H1 (cell line): ENCODE data around the gene SPRR2F. TPM values are rescaled to one million over a fixed set of nuclear protein-coding genes. Genes with fewer than 3 reads are reported as not detected.

Experiments
- ASH2L ChIP-seq: fragments of 200-600, 300-600 bp; sonication (generic); IDR thresholded peaks from one replicate; pipeline ENCODE4 v1.7.1; 2017; ENCODE audit warnings: low read length
- BCL11A ChIP-seq, 2 experiments: IDR thresholded peaks; one replicate each; pipeline ENCODE4 v1.6.1; 2011; ENCODE audit warnings: low read depth in 2 of 2, low read length in 2 of 2, mild to moderate bottlenecking in 2 of 2
- BRCA1 ChIP-seq: IDR thresholded peaks from 2 replicates; pipeline ENCODE4 v1.6.1; 2012; ENCODE audit warnings: low read depth, low read length, improper control_type of control experiment
- CBX5 ChIP-seq: fragments of 300-800, 300-1000 bp; sonication (generic); IDR thresholded peaks from 2 replicates; pipeline ENCODE4 v1.7.1; 2016; ENCODE audit warnings: antibody characterized with exemption, low read length, low read depth
- CEBPB ChIP-seq: IDR thresholded peaks from 2 replicates; pipeline ENCODE4 v1.6.1; 2012; ENCODE audit warnings: low read depth, low read length
- EGR1 ChIP-seq: IDR thresholded peaks from 2 replicates; pipeline ENCODE4 v1.6.1; 2011; ENCODE audit warnings: low read depth, low read length, borderline replicate concordance
- EP300 ChIP-seq, 2 experiments: IDR thresholded peaks; 1 replicate in 1 of 2; 2 replicates in 1 of 2; pipeline ENCODE4 v1.6.1; 2011 to 2012; ENCODE audit warnings: low read depth in 2 of 2, low read length in 2 of 2, mild to moderate bottlenecking in 2 of 2, borderline replicate concordance in 1 of 2, inconsistent platforms in 1 of 2, moderate library complexity in 1 of 2
- HDAC2 ChIP-seq, 2 experiments: fragments of 300-600 bp in 1 of 2; sonication (generic) in 1 of 2; IDR thresholded peaks; 2 replicates each; pipeline ENCODE4 v1.6.1; 2011 to 2012; ENCODE audit warnings: low read depth in 2 of 2, low read length in 2 of 2, mild to moderate bottlenecking in 2 of 2, moderate library complexity in 2 of 2, borderline replicate concordance in 1 of 2, inconsistent platforms in 1 of 2
- JUND ChIP-seq: IDR thresholded peaks from 2 replicates; pipeline ENCODE4 v1.6.1; 2011; ENCODE audit warnings: mild to moderate bottlenecking, improper control_type of control experiment, low read length
- MAX ChIP-seq: IDR thresholded peaks from 2 replicates; pipeline ENCODE4 v1.6.1; 2012; ENCODE audit warnings: inconsistent platforms
- NANOG ChIP-seq: IDR thresholded peaks from 2 replicates; pipeline ENCODE4 v1.6.1; 2011; ENCODE audit warnings: low read length, low read depth, mild to moderate bottlenecking, inconsistent platforms; ENCODE audit not compliant: insufficient read depth, poor library complexity, severe bottlenecking
- PHF8 ChIP-seq: fragments of 200-600 bp; sonication (generic); conservative IDR thresholded peaks from 2 replicates; pipeline ENCODE4 v1.7.1; 2012; ENCODE audit warnings: low read depth, mild to moderate bottlenecking, inconsistent platforms, low read length, moderate library complexity
- POLR2A ChIP-seq, 2 experiments: IDR thresholded peaks; 1 replicate in 1 of 2; 2 replicates in 1 of 2; pipeline ENCODE4 v1.6.1; 2011; ENCODE audit warnings: low read depth in 2 of 2, low read length in 2 of 2, mild to moderate bottlenecking in 2 of 2; ENCODE audit errors: control extremely low read depth in 1 of 2
- RBBP5 ChIP-seq: IDR thresholded peaks from 2 replicates; pipeline ENCODE4 v1.7.1; 2012; ENCODE audit warnings: low read depth, mild to moderate bottlenecking, inconsistent platforms, low read length, moderate library complexity, borderline replicate concordance
- SIN3A ChIP-seq, 2 experiments: IDR thresholded peaks in 1 of 2; conservative IDR thresholded peaks in 1 of 2; 2 replicates each; pipeline ENCODE4 v1.6.1; 2011 to 2012; ENCODE audit warnings: low read length in 2 of 2, improper control_type of control experiment in 1 of 2, low read depth in 1 of 2, mild to moderate bottlenecking in 1 of 2
- SIX5 ChIP-seq: IDR thresholded peaks from 2 replicates; pipeline ENCODE4 v1.6.1; 2011; ENCODE audit warnings: mild to moderate bottlenecking, low read depth, low read length
- SP1 ChIP-seq: IDR thresholded peaks from 2 replicates; pipeline ENCODE4 v1.6.1; 2011; ENCODE audit warnings: low read depth, low read length
- TAF1 ChIP-seq: IDR thresholded peaks from 2 replicates; pipeline ENCODE4 v1.6.1; 2011; ENCODE audit warnings: mild to moderate bottlenecking, low read depth, low read length
- TCF12 ChIP-seq: IDR thresholded peaks from 2 replicates; pipeline ENCODE4 v1.6.1; 2011; ENCODE audit warnings: low read depth, mild to moderate bottlenecking, low read length
- TEAD4 ChIP-seq: IDR thresholded peaks from 2 replicates; pipeline ENCODE4 v1.6.1; 2012; ENCODE audit warnings: low read depth, low read length, inconsistent platforms, mixed read lengths
- YY1 ChIP-seq: IDR thresholded peaks from 2 replicates; pipeline ENCODE4 v1.6.1; 2011; ENCODE audit warnings: low read depth, mild to moderate bottlenecking, low read length
- polyA plus RNA-seq, 7 experiments: library from polyadenylated mRNA; depleted of rRNA in 3 of 7; stranded (reverse) in 5 of 7; unstranded in 2 of 7; fragments of >200 nt in 5 of 7; fragments of 200-250 nt in 2 of 7; gene quantifications; 1 replicate in 5 of 7; 2 replicates in 1 of 7; 4 replicates in 1 of 7; pipeline versions ENCODE4 v1.2.1 to v1.2.3, GENCODE V29; 2011 to 2013; ENCODE audit warnings: missing spikeins in 2 of 7, mixed read lengths in 2 of 7
- total RNA-seq: library from RNA; stranded (reverse); fragmentation: NEBNext Ultra II Directional; extraction: Animal tissue kit (Norgen Biotek cat#: 25700); gene quantifications from 2 replicates; pipeline ENCODE4 v1.2.1, GENCODE V29; 2021

The SPRR2F gene
- total and polyA plus RNA-seq, 2 of the 8 experiments (the other 6 are each of a cell fraction or from before 2014, with no cell fraction given): 0.50 to 1.1 TPM

- 0 out of 2 replicates have a peak, but pooled peaks have one; percentile 52 for TF ChIP-seq TAF1
- TF ChIP-seq PHF8: no peak
- TF ChIP-seq MAX: peak; percentile 36; the same call in 1 of the 2 replicates
- TF ChIP-seq CBX5: no peak
- TF ChIP-seq EP300 (IDR thresholded peaks at IDR 0.05; ENCODE audit: borderline replicate concordance in 1 of 2, low read depth in 2 of 2, low read length in 2 of 2): peak; percentile 4 to 75; a peak in 2 of 3 replicates
- peak in 1 of 2 experiments; percentile 11 for TF ChIP-seq BCL11A (IDR thresholded peaks at IDR 0.05; ENCODE audit: low read depth in 2 of 2, low read length in 2 of 2)
- 0 out of 2 replicates have a peak, but pooled peaks have one; percentile 37 for TF ChIP-seq YY1
- no peak for TF ChIP-seq BRCA1
- TF ChIP-seq TEAD4: 0 out of 2 replicates have a peak, but pooled peaks have one; percentile 42
- peak; percentile 36 for TF ChIP-seq NANOG
- no peak for TF ChIP-seq CEBPB
- TF ChIP-seq JUND: no peak
- peak; percentile 95 for TF ChIP-seq TCF12
- no peak for TF ChIP-seq SIN3A (conservative IDR thresholded peaks at IDR 0.05 in 1 of 2, IDR thresholded peaks at IDR 0.05 in 1 of 2; ENCODE audit: low read depth in 1 of 2, low read length in 2 of 2)
- TF ChIP-seq SIX5: 0 out of 2 replicates have a peak, but pooled peaks have one; percentile 10
- peak; percentile 77; the same call in 1 of the 2 replicates for TF ChIP-seq RBBP5
- peak in 1 of 2 experiments; percentile 37; a peak in 2 of 4 replicates for TF ChIP-seq HDAC2 (IDR thresholded peaks at IDR 0.05; ENCODE audit: borderline replicate concordance in 1 of 2, low read depth in 2 of 2, low read length in 2 of 2)
- TF ChIP-seq EGR1: no peak
- TF ChIP-seq ASH2L: peak; percentile 66
- peak; percentile 81 for TF ChIP-seq SP1
- TF ChIP-seq POLR2A (IDR thresholded peaks at IDR 0.05; ENCODE audit: control extremely low read depth in 1 of 2, low read depth in 2 of 2, low read length in 2 of 2): peak in 1 of 2 experiments; percentile 55; a peak in 2 of 3 replicates
- TF ChIP-seq, all 59 proteins: peak for 17
Measured at GRCh38 chr1:153122831-153123421, 9.6 kb upstream of the SPRR2F start (continued).
